SH-SY5Y (cell line): ENCODE results near the gene PIGP.

Experiments
- GATA2 ChIP-seq: IDR thresholded peaks from 2 replicates; pipeline ENCODE4 v1.6.1; 2011; ENCODE audit warnings: mild to moderate bottlenecking, low read depth, low read length
- GATA3 ChIP-seq: IDR thresholded peaks from 2 replicates; pipeline ENCODE4 v1.6.1; 2011; ENCODE audit warnings: low read depth, mild to moderate bottlenecking, low read length, moderate library complexity

The PIGP gene

GRCh38 chr21:37072988-37073416 is at the start of gene PIGP, which contains the start of gene TTC3:
Gene PIGP, minus strand, starts transcription at chr21:37073071. Its CDS starts 556 bp downstream, at chr21:37072515.
Gene TTC3, plus strand, starts transcription at chr21:37073254. Its CDS starts 14,004 bp downstream, at chr21:37087258.
- TF ChIP-seq GATA3, result no peak
- TF ChIP-seq GATA2, result no peak

GRCh38 chr21:37119421-37120218 is 46.7 kb upstream of the PIGP start:
- TF ChIP-seq GATA3 (no peak), GATA2 (no peak)

GRCh38 chr21:37118187-37118826 is 45.4 kb upstream of the PIGP start:
- TF ChIP-seq GATA3, result no peak
- TF ChIP-seq GATA2, result no peak

GRCh38 chr21:37117204-37117603 is 44.3 kb upstream of the PIGP start:
- TF ChIP-seq GATA3 (no peak), GATA2 (no peak)

GRCh38 chr21:37106998-37107397 is 34.1 kb upstream of the PIGP start:
- no peak for TF ChIP-seq GATA3
- no peak for TF ChIP-seq GATA2

GRCh38 chr21:37101384-37101783 is 28.5 kb upstream of the PIGP start:
- TF ChIP-seq GATA2, result no peak
- no peak for TF ChIP-seq GATA3

GRCh38 chr21:37100316-37100715 is 27.4 kb upstream of the PIGP start:
- TF ChIP-seq GATA3, result no peak
- no peak for TF ChIP-seq GATA2

- no peak for TF ChIP-seq GATA2
Measured at GRCh38 chr21:37098751-37099150, 25.9 kb upstream of the PIGP start.

GRCh38 chr21:37095821-37096220 is 22.9 kb upstream of the PIGP start:
- TF ChIP-seq GATA3, result no peak
- no peak for TF ChIP-seq GATA2

- TF ChIP-seq GATA2 (no peak), GATA3 (no peak)
Measured at GRCh38 chr21:37093977-37094376, 21.1 kb upstream of the PIGP start.

GRCh38 chr21:37088186-37088735 is 15.4 kb upstream of the PIGP start:
- TF ChIP-seq GATA3 (no peak), GATA2 (no peak)

- no peak for TF ChIP-seq GATA2
Measured at GRCh38 chr21:37087188-37087587, 14.3 kb upstream of the PIGP start.

- TF ChIP-seq GATA2 (no peak), GATA3 (no peak)
Measured at GRCh38 chr21:37085726-37086125, 12.9 kb upstream of the PIGP start.

GRCh38 chr21:37082856-37083528 is 10.1 kb upstream of the PIGP start:
- TF ChIP-seq GATA3 (no peak), GATA2 (no peak)

GRCh38 chr21:37082375-37082774 is 9.5 kb upstream of the PIGP start:
- TF ChIP-seq GATA2 (no peak), GATA3 (no peak)
